H1 (cell line): ENCODE results near the gene LAMC3. TPM values are rescaled to one million over a fixed set of nuclear protein-coding genes. Genes with fewer than 3 reads are reported as not detected.

Source experiments
- CTCF ChIA-PET: fragments of 300-600 bp; sonication (Branson Sonifier 250); formaldehyde crosslinking; loops from one replicate; lab custom pipeline; 2021; ENCODE audit not compliant: partially characterized antibody; lab: Charles Lee
- POLR2A ChIA-PET: fragments of 300-600 bp; sonication (Branson Sonifier 250); formaldehyde crosslinking; loops from one replicate; lab custom pipeline; 2021; ENCODE audit warnings: inconsistent platforms; ENCODE audit not compliant: partially characterized antibody; lab: Charles Lee
- DNase-seq, 2 experiments: peaks; one replicate each; pipeline versions ENCODE4 v3.0.0 to v3.0.0-alpha.2; 2010 to 2022; ENCODE audit warnings: low spot score in 2 of 2, low read depth in 1 of 2, mixed read lengths in 1 of 2
- FAIRE-seq: peaks from 2 replicates; lab custom pipeline; 2011; peaks lifted over from hg19 to GRCh38; lab: Jason Lieb, UNC
- H2AFZ ChIP-seq: 2 replicates; pipeline ENCODE4 v1.8.1; 2012; ENCODE audit warnings: low read length, inconsistent platforms
- H2AK5ac ChIP-seq: 2 replicates; pipeline ENCODE4 v1.6.1; 2013; ENCODE audit warnings: low read depth, low read length
- H2BK120ac ChIP-seq: replicated peaks from 2 replicates; pipeline ENCODE3; 2013; ENCODE audit warnings: low read depth, low read length, inconsistent platforms
- H2BK12ac ChIP-seq: 2 replicates; pipeline ENCODE4 v1.6.1; 2013; ENCODE audit warnings: low read depth, low read length
- H2BK15ac ChIP-seq: 2 replicates; pipeline ENCODE4 v1.6.1; 2013; ENCODE audit warnings: low read length
- H2BK20ac ChIP-seq: 2 replicates; pipeline ENCODE4 v1.6.1; 2013; ENCODE audit warnings: low read length
- H2BK5ac ChIP-seq: 2 replicates; pipeline ENCODE4 v1.6.1; 2013; ENCODE audit warnings: low read depth, low read length
- H3K14ac ChIP-seq: 2 replicates; pipeline ENCODE4 v1.6.1; 2013; ENCODE audit warnings: inconsistent platforms; ENCODE audit not compliant: insufficient read length
- H3K18ac ChIP-seq: 2 replicates; pipeline ENCODE4 v1.6.1; 2013; ENCODE audit warnings: low read length; ENCODE audit errors: extremely low read depth
- H3K23ac ChIP-seq: 2 replicates; pipeline ENCODE4 v1.6.1; 2013; ENCODE audit warnings: inconsistent platforms; ENCODE audit not compliant: insufficient read length
- H3K23me2 ChIP-seq: 2 replicates; pipeline ENCODE4 v1.6.1; 2013; ENCODE audit warnings: low read depth, low read length
- H3K27ac ChIP-seq: 2 replicates; pipeline ENCODE4 v1.6.1; 2011; ENCODE audit warnings: low read depth, low read length, inconsistent platforms
- H3K27me3 ChIP-seq, 4 experiments: replicated peaks in 1 of 4; 1 replicate in 1 of 4; 2 replicates in 3 of 4; pipeline versions ENCODE4 v1.6.1 to v1.8.1; 2011 to 2013; ENCODE audit warnings: low read length in 3 of 4, mild to moderate bottlenecking in 3 of 4, inconsistent platforms in 2 of 4, mixed read lengths in 2 of 4, moderate library complexity in 1 of 4; ENCODE audit not compliant: control insufficient read depth in 3 of 4, insufficient read depth in 3 of 4; ENCODE audit errors: extremely low read depth in 1 of 4
- H3K36me3 ChIP-seq, 4 experiments: 2 replicates each; pipeline versions ENCODE4 v1.6.1 to v1.8.1; 2011 to 2013; ENCODE audit warnings: mild to moderate bottlenecking in 4 of 4, low read length in 3 of 4, moderate library complexity in 2 of 4, control low read depth in 1 of 4, inconsistent platforms in 1 of 4; ENCODE audit not compliant: insufficient read depth in 4 of 4, control insufficient read depth in 2 of 4
- H3K4ac ChIP-seq: replicated peaks from 2 replicates; pipeline ENCODE3; 2013; ENCODE audit warnings: low read length, low read depth, mixed read lengths, inconsistent platforms; ENCODE audit not compliant: insufficient read length
- H3K4me1 ChIP-seq, 4 experiments: replicated peaks in 1 of 4; 1 replicate in 1 of 4; 2 replicates in 3 of 4; pipeline versions ENCODE4 v1.6.1 to v1.8.1; 2011 to 2013; ENCODE audit warnings: low read length in 3 of 4, inconsistent platforms in 2 of 4, mixed read lengths in 1 of 4; ENCODE audit not compliant: insufficient read depth in 4 of 4, control insufficient read depth in 3 of 4
- H3K4me2 ChIP-seq, 2 experiments: 2 replicates each; pipeline versions ENCODE4 v1.6.1 to v1.8.1; 2011 to 2013; ENCODE audit warnings: low read depth in 2 of 2, low read length in 2 of 2, control low read depth in 1 of 2, inconsistent platforms in 1 of 2, mild to moderate bottlenecking in 1 of 2; ENCODE audit not compliant: insufficient read depth in 1 of 2
- H3K4me3 ChIP-seq, 4 experiments: fragments of 200-600, 300-600 bp in 1 of 4; sonication (generic), shearing (Covaris generic), sonication (Bioruptor Twin) in 1 of 4; 2 replicates each; pipeline versions ENCODE4 v1.5.1 to v1.8.1; 2011 to 2016; ENCODE audit warnings: low read length in 4 of 4, low read depth in 3 of 4, control low read depth in 2 of 4, inconsistent platforms in 2 of 4, mild to moderate bottlenecking in 2 of 4, mixed read lengths in 1 of 4, moderate library complexity in 1 of 4; ENCODE audit not compliant: insufficient read depth in 2 of 4; ENCODE audit errors: extremely low read depth in 1 of 4
- H3K56ac ChIP-seq: replicated peaks from 2 replicates; pipeline ENCODE3; 2013; ENCODE audit warnings: low read depth, mild to moderate bottlenecking, mixed read lengths, low read length, inconsistent platforms; ENCODE audit not compliant: insufficient read length
- H3K79me1 ChIP-seq: 2 replicates; pipeline ENCODE4 v1.6.1; 2013; ENCODE audit warnings: low read depth, low read length, control low read depth
- H3K79me2 ChIP-seq, 2 experiments: 2 replicates each; pipeline versions ENCODE4 v1.6.1 to v1.8.1; 2012 to 2013; ENCODE audit warnings: low read length in 2 of 2, mild to moderate bottlenecking in 2 of 2, inconsistent platforms in 1 of 2; ENCODE audit not compliant: insufficient read depth in 2 of 2, control insufficient read depth in 1 of 2
- H3K9ac ChIP-seq, 4 experiments: replicated peaks in 1 of 4; 1 replicate in 1 of 4; 2 replicates in 3 of 4; pipeline versions ENCODE4 v1.6.1 to v1.8.1; 2011 to 2013; ENCODE audit warnings: low read depth in 3 of 4, low read length in 3 of 4, control low read depth in 2 of 4, mild to moderate bottlenecking in 2 of 4, moderate library complexity in 2 of 4, inconsistent platforms in 1 of 4; ENCODE audit errors: extremely low read depth in 1 of 4
- H3K9me3 ChIP-seq, 2 experiments: 2 replicates each; pipeline versions ENCODE4 v1.6.1 to v1.8.1; 2012 to 2013; ENCODE audit warnings: mild to moderate bottlenecking in 2 of 2, moderate library complexity in 2 of 2, control low read depth in 1 of 2, inconsistent platforms in 1 of 2, low read depth in 1 of 2, low read length in 1 of 2, mixed read lengths in 1 of 2; ENCODE audit not compliant: insufficient read depth in 2 of 2
- H4K20me1 ChIP-seq, 2 experiments: replicated peaks in 1 of 2; 2 replicates each; pipeline versions ENCODE3 to v1.8.1; 2011 to 2013; ENCODE audit warnings: inconsistent platforms in 2 of 2, low read length in 2 of 2, mild to moderate bottlenecking in 1 of 2; ENCODE audit not compliant: insufficient read depth in 2 of 2, control insufficient read depth in 1 of 2
- H4K5ac ChIP-seq: 2 replicates; pipeline ENCODE4 v1.6.1; 2013; ENCODE audit warnings: low read length, low read depth, mixed read lengths, inconsistent platforms; ENCODE audit not compliant: insufficient read length
- H4K8ac ChIP-seq: 2 replicates; pipeline ENCODE4 v1.8.0; 2013; ENCODE audit warnings: mild to moderate bottlenecking, moderate library complexity, low read length, inconsistent platforms; ENCODE audit not compliant: insufficient read depth; ENCODE audit errors: extremely low read depth
- H4K91ac ChIP-seq: replicated peaks from 2 replicates; pipeline ENCODE3; 2013; ENCODE audit warnings: low read length, mixed read lengths, inconsistent platforms; ENCODE audit not compliant: insufficient read length
- CTBP2 ChIP-seq: IDR thresholded peaks from 2 replicates; pipeline ENCODE4 v1.7.0; 2011; ENCODE audit warnings: borderline replicate concordance, mild to moderate bottlenecking, moderate library complexity, mixed read lengths, low read length; ENCODE audit not compliant: insufficient read depth, insufficient read length
- EP300 ChIP-seq, 2 experiments: IDR thresholded peaks; 1 replicate in 1 of 2; 2 replicates in 1 of 2; pipeline ENCODE4 v1.6.1; 2011 to 2012; ENCODE audit warnings: low read depth in 2 of 2, low read length in 2 of 2, mild to moderate bottlenecking in 2 of 2, borderline replicate concordance in 1 of 2, inconsistent platforms in 1 of 2, moderate library complexity in 1 of 2
- EZH2 ChIP-seq: fragments of 200-600 bp; sonication (generic); IDR thresholded peaks from 2 replicates; pipeline ENCODE4 v1.7.1; 2012; ENCODE audit warnings: low read depth, mild to moderate bottlenecking, moderate library complexity, low read length, inconsistent platforms; ENCODE audit not compliant: severe bottlenecking
- FOSL1 ChIP-seq: IDR thresholded peaks from 2 replicates; pipeline ENCODE4 v1.6.1; 2011; ENCODE audit warnings: mild to moderate bottlenecking, low read depth, low read length, moderate library complexity; ENCODE audit not compliant: insufficient read depth
- GABPA ChIP-seq: IDR thresholded peaks from 2 replicates; pipeline ENCODE4 v1.6.1; 2011; ENCODE audit warnings: mild to moderate bottlenecking, low read length, moderate library complexity, borderline replicate concordance; ENCODE audit not compliant: insufficient read depth
- HDAC6 ChIP-seq: IDR thresholded peaks from one replicate; pipeline ENCODE4 v1.7.1; 2012; ENCODE audit warnings: low read depth, mild to moderate bottlenecking, inconsistent platforms, low read length, moderate library complexity
- KDM5A ChIP-seq: fragments of 200-600 bp; IDR thresholded peaks from 2 replicates; pipeline ENCODE4 v1.7.1; 2012; ENCODE audit warnings: mild to moderate bottlenecking, low read length, inconsistent platforms, mixed read lengths
- PHF8 ChIP-seq: fragments of 200-600 bp; sonication (generic); conservative IDR thresholded peaks from 2 replicates; pipeline ENCODE4 v1.7.1; 2012; ENCODE audit warnings: low read depth, mild to moderate bottlenecking, inconsistent platforms, low read length, moderate library complexity
- SP2 ChIP-seq: IDR thresholded peaks from 2 replicates; pipeline ENCODE4 v1.6.1; 2012; ENCODE audit warnings: mild to moderate bottlenecking, low read length, inconsistent platforms
- SUZ12 ChIP-seq: fragments of 200-600 bp; sonication (generic); IDR thresholded peaks from 2 replicates; pipeline ENCODE4 v1.6.1; 2012; ENCODE audit warnings: mild to moderate bottlenecking, inconsistent platforms, low read length, moderate library complexity, mixed read lengths
- TAF1 ChIP-seq: IDR thresholded peaks from 2 replicates; pipeline ENCODE4 v1.6.1; 2011; ENCODE audit warnings: mild to moderate bottlenecking, low read depth, low read length
- WGBS, 2 experiments: shearing (Covaris generic) in 1 of 2; methylation state at CpG; one replicate each; pipeline versions ENCODE4 v1.1.6 to v1.1.7; 2013 to 2015; ENCODE audit warnings: low lambda C conversion rate in 2 of 2, mixed read lengths in 2 of 2, inconsistent platforms in 1 of 2, low coverage in 1 of 2, missing lambda C conversion rate in 1 of 2; ENCODE audit not compliant: insufficient replicate concordance in 2 of 2, insufficient coverage in 1 of 2, insufficient read length in 1 of 2; ENCODE audit errors: extremely low coverage in 1 of 2, missing lambda C conversion rate in 1 of 2; 5-methylcytosine and 5-hydroxymethylcytosine counted together
- polyA plus RNA-seq, 7 experiments: library from polyadenylated mRNA; depleted of rRNA in 3 of 7; stranded (reverse) in 5 of 7; unstranded in 2 of 7; fragments of >200 nt in 5 of 7; fragments of 200-250 nt in 2 of 7; gene quantifications; 1 replicate in 5 of 7; 2 replicates in 1 of 7; 4 replicates in 1 of 7; pipeline versions ENCODE4 v1.2.1 to v1.2.3, GENCODE V29; 2011 to 2013; ENCODE audit warnings: missing spikeins in 2 of 7, mixed read lengths in 2 of 7
- total RNA-seq: library from RNA; stranded (reverse); fragmentation: NEBNext Ultra II Directional; extraction: Animal tissue kit (Norgen Biotek cat#: 25700); gene quantifications from 2 replicates; pipeline ENCODE4 v1.2.1, GENCODE V29; 2021

Gene LAMC3
- total and polyA plus RNA-seq, 2 of the 8 experiments (the other 6 are each of a cell fraction or from before 2014, with no cell fraction given): 9.3 to 12.3 TPM

DNA sequence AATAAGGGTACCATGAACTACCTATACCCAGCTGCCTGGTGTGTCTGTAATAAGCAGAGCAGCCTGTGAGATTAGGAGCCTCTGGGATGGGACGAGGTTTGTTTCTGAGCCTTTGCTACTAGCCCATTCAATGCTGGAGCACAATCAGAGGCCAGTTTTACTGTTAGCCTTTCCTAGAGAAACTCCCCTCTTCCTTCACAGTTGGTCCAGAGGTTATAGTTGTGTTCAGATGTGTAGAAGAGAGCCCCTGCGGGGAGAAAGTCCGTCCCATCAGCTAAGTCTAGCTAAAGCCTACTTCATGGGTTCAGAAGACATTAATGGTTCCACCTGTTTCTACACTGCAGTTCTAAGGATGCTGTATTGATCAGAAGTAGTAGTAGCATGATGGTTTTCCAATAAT, 133.2 kb downstream of the LAMC3 start:
- 94% methylated on average over 3 of the region's 3 CpGs; no CpG with 5 or more reads in 1 of the 2 experiments for WGBS, 2 experiments
- no peak overlapping the region for H4K91ac ChIP-seq
- H3K4me1 ChIP-seq: no peaks in the 10 kb centered on the region
- no peak overlapping the region for H2BK20ac ChIP-seq
- DNase-seq (no peak), FAIRE-seq (no peak)
- H4K8ac ChIP-seq: no peak overlapping the region
- H3K27me3 ChIP-seq: no peaks in the 10 kb centered on the region
- no peak overlapping the region for H3K27ac ChIP-seq
- no peak overlapping the region for H3K9ac ChIP-seq
- H3K4me3 ChIP-seq: no peak overlapping the region
- no peak overlapping the region for H2AK5ac ChIP-seq
- H3K56ac ChIP-seq: no peak overlapping the region
- no peaks in the 10 kb centered on the region for H3K79me1 ChIP-seq
- H3K23ac ChIP-seq: no peak overlapping the region
- H3K18ac ChIP-seq: no peak overlapping the region
- H3K36me3 ChIP-seq: peaks cover 26 to 72% (median 62%) of the 10 kb centered on the region in 4 experiments
- TF ChIP-seq CTBP2 (no peak), PHF8 (no peak), KDM5A (no peak), SUZ12 (no peak), FOSL1 (no peak), EP300 (IDR thresholded peaks at IDR 0.05; ENCODE audit: borderline replicate concordance in 1 of 2, low read depth in 2 of 2, low read length in 2 of 2) (no peak), HDAC6 (no peak), GABPA (no peak), TAF1 (no peak), EZH2 (no peak), SP2 (no peak)
- no peak overlapping the region for H2BK5ac ChIP-seq
- no peak overlapping the region for H2AFZ ChIP-seq
- no peak overlapping the region for H3K14ac ChIP-seq
- H3K4ac ChIP-seq: no peak overlapping the region
- no peak overlapping the region for H2BK120ac ChIP-seq
- CTCF ChIA-PET: no interaction called here
- no peaks in the 10 kb centered on the region for H3K23me2 ChIP-seq
- no peak overlapping the region for H4K5ac ChIP-seq
- H3K9me3 ChIP-seq: no peaks in the 10 kb centered on the region
- POLR2A ChIA-PET: interaction anchor here (1.2 kb wide), 1 partner anchor 24 kb away, joined by 3 read pairs; no protein-coding TSS in a partner anchor
- H4K20me1 ChIP-seq: no peaks in the 10 kb centered on the region
- H2BK15ac ChIP-seq: no peak overlapping the region
- no peak overlapping the region for H2BK12ac ChIP-seq
- H3K4me2 ChIP-seq: no peak overlapping the region
- H3K79me2 ChIP-seq: no peaks in the 10 kb centered on the region
